Activated CD4-positive, alpha-beta T cell treated with anti-CD3 and anti-CD28 coated beads for 1 hour (primary cell): ENCODE results near the gene ATP1B1.

Experiments used
- DNase-seq: peaks from one replicate; pipeline ENCODE4 v3.0.0-alpha.2; 2020

The ATP1B1 gene

GRCh38 chr1:169094897-169095569 lies 11.5 kb upstream of the ATP1B1 start:
- no peak for DNase-seq

- DNase-seq: no peak
These were observed 8.1 kb upstream of the ATP1B1 start for GRCh38 chr1:169098380-169098779.

DNA sequence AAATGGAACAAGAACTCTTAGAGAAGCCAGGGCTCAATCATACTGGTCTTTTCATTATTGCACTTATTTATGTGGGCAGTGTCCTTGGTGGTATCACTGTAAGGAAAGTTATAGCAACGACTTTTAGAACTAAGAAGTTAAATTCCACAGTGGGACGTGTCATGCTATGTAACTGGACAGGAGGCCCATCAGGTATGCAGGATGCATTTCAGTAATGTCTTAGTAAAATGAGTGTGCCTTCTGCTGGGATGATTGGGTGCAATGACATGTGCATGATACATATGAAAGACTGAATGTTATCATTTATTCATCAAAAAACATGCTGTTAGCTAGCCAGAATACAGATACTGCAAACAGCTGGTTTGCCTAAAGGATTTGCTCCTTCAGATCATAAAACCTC lies 6.9 kb upstream of the ATP1B1 start:
- DNase-seq: no peak

- no peak for DNase-seq
These were observed 6.3 kb upstream of the ATP1B1 start for GRCh38 chr1:169100208-169100607.

GRCh38 chr1:169100651-169101088 lies 5.8 kb upstream of the ATP1B1 start:
- no peak for DNase-seq

DNA sequence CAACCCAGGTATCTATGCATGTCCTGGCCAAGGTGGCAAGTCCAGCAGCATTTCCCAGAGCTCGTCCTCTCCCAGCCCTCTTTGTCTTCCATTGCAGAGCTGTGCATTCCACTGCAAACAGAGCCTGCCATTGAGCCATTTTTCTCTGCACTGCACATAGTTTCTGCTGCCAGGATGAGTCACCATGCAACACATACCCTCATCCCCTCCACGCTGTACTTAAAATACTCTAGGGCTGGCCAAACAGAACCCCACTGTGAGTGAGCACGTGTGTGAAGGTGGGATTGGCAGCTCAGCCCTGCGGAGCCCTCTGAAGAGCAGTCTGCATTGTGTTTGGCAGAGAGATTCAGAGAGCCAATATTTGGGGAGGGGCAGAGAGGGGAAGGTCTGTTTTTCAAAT lies 3.9 kb upstream of the ATP1B1 start:
- DNase-seq: no peak

DNA sequence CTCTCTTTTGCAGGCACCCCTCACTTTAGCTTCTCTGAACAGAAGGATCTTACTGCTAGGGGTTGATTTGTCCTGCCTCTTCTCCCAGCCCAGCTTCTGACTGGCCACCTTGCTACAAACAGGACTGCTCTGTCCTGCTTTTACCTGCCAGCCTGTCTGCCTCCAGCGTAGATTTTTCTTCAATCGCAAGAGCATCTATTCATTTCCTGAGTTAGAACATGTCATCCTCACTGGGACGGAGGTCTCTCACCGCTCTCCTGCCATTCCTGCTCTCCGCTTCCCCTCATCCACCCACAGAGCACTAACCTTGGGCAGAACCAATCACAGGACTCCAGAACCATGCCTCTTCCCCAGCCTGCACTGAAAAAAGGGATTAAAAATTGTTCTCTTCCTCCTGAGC lies 3.5 kb upstream of the ATP1B1 start:
- no peak for DNase-seq

- no peak for DNase-seq
These were observed 3.0 kb upstream of the ATP1B1 start for GRCh38 chr1:169103480-169103893.

DNA sequence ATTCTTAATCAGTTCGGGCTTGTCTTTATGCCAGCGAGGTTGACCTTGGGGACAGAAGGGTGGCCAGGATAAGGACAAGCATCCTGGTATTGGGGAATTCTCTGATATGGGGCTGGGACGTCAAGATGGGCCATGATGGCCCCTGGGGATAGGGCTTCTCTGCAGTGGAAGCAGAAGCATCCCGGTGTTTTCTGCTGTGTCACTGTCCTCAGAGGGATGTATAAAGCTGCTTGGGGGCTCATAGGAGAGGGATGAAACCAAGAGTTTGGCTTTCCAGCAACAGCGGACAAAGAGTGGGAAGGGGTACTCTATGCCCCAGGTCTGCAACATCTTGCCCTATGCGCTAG lies 1.4 kb upstream of the ATP1B1 start:
- DNase-seq: no peak

DNA sequence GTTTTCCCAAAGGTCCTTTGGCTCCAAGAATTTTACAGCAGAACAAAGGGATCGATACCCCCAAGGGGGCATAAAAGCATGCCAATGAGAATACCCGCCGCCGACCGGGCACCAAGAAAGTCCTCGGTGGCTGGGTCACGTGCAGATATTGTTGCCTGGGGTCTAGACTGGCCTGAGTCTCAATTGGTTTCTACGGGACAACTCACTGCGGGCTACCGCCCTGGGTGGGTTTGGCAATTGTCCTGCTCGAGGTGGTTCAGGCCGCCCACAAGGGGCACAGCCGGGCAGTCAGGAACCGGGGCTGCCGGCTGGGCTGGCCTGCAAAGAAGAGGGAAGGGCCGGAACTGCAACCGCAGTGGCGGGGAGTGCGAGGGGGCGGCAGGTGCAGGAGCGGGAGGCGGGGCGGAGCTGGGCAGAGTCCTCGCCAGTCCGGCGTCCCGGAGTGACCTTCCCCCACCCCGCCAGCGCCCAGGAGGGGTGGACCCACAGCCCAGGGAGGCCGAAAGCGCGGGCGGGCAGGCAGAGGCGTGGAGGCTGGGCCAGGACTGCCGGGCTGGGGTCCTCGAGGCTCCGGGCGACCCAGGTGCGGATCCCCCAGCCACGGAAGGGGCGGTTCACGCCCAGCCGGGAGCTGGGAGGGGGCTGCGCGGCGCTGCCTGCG lies 926 bp upstream of the ATP1B1 start:
- DNase-seq: peak; percentile 21

GRCh38 chr1:169106921-169107602 lies 572 bp downstream of the ATP1B1 start:
- DNase-seq: no peak

GRCh38 chr1:169107603-169108208 lies 1.2 kb downstream of the ATP1B1 start:
- no peak for DNase-seq

- DNase-seq: no peak
These were observed 1.7 kb downstream of the ATP1B1 start for GRCh38 chr1:169108223-169108622.

GRCh38 chr1:169108863-169109560 lies 2.5 kb downstream of the ATP1B1 start:
- DNase-seq: no peak

- no peak for DNase-seq
These were observed 3.2 kb downstream of the ATP1B1 start for GRCh38 chr1:169109561-169110134.

DNA sequence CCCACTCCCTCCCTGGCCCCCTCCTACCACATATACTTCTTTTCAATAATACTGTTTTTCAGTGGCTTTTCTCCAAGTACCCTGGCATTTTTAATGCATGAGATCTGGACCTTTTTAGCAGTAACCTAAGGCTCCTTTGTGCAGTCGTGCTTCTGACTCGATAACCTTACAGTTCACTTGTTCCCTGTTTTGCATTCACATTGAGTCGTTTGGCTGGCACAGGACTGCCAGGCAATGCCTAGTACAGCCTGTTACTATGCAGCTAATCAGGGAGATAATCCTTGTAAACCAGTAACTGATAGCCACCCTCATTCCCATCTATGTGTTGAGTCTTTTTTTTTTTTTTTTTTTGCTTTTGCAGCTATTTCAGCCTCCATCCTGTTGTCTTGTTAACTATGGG lies 3.7 kb downstream of the ATP1B1 start:
- no peak for DNase-seq

DNA sequence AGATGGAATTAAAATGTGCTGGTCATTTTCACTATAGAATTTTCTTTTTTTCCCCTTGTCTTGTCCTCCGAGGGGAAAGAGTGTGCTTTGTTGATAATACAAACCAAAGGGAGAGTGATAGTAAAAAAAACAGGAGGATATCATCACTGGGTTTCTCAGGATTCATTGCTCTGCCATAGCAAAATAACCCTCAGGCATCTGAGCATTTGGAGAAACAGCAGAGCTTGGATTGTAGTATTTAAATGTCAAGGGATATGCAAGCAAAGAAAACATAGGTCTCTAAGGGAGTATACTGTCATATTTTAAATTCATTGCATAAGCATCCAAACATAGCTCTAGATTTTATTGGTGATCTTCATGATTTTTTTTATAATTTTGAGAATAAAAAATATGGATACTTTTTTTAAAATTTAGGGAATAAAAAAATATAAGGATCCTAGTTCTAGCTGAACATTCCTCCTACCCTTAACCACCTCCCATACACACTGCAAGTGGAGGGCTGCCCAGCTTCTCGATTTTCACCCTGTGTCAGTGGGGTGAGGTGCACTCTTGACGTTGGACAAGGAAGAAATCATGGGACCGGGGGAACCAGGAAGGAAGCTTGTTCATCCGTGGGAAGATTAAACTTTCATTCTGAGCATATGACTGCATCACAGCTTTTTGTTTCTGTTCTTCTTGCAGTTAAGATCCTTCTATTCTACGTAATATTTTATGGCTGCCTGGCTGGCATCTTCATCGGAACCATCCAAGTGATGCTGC lies 4.4 kb downstream of the ATP1B1 start:
- no peak for DNase-seq

DNA sequence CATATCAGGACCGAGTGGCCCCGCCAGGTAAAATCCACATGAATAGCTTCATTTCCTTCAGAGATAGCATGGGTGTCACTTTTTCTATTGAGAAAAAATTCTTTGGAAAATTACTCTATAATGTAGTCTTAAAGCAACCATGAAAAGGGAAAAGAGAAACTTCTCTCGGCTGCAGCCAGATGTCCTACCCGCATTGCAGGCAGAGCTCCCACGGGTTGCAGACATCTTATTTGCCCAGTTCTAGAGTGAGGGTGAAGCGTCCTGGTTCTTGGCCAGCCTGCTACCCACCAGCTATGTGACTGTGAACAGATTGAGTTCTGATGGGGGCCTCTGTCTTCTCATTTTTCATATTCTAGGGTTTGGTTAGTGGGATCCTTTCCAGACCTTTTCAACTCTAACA lies 5.0 kb downstream of the ATP1B1 start:
- DNase-seq: no peak

DNA sequence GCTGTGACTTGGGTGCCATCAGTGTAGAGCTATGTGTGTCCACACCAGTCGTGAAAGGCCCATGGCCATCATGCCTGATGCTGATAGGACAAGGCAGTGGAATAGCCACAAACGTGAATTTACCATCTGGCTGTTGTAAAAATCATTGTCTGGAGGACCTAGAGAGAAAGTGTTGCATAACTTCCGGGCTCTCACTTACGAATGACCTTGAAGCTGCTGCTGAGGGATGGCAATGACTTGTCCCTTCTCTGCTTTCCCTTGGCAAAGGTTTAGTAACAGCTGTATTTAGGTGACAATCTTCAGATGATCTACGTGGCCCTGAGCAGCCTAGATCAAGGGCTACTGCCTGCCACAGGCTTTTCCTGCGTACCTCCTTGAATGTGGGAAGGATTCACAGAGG lies 5.8 kb downstream of the ATP1B1 start:
- no peak for DNase-seq

DNA sequence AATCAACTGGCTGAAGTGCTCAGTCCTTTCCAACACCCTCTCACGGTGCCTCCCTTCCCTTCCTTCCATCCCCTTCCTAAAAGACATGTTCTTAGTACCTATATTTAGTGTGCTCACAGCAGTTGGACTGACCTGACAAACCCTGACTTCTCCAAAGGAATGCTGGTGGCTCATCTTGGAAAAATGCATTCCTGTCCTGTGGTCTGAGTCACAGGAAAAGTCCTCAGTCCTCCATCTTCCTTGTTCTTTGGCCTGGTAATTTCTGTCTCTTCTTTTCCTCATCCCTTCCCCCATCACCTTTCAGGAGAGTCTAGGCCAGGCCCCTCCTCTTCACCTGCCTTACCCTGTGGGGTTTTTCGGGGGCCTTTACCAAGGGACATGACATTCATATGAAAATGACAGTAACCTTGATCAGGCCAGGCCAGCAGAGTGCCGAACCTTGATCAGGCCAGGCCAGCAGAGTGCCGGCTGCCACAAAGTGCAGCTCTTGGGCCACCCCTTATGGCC lies 7.2 kb downstream of the ATP1B1 start:
- DNase-seq: no peak

- no peak for DNase-seq
These were observed 9.5 kb downstream of the ATP1B1 start for GRCh38 chr1:169115891-169116585.
